NCI-H2227 (cell line): ENCODE measurements around the gene CDC42EP5.

Source experiments
- DNase-seq: peaks from one replicate; lab custom pipeline; 2025; ENCODE audit not compliant: unreplicated experiment; lab: John Stamatoyannopoulos, UW

The CDC42EP5 gene

GRCh38 chr19:54428323-54429175 lies 44.5 kb downstream of the CDC42EP5 start:
- no peak for DNase-seq

- no peak for DNase-seq
These were observed 45.5 kb downstream of the CDC42EP5 start for GRCh38 chr19:54427586-54427985.

- DNase-seq, result no peak
These were observed 46.7 kb downstream of the CDC42EP5 start for GRCh38 chr19:54426291-54426931.

DNA sequence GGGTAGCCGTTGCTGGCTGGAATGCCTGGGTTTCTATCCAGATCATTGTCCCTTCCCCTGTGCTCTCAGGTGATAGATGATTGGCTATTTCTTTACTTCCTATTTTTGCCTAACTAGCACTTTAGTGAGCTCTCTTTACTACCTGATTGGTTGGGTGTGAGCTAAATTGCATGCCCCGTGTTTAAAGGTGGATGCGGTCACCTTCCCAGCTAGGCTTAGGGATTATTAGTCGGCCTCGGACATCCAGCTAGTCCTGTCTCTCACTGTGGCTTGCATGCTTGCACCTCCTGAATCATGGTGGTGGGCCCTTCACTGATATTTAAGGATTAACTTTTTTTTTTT lies 47.7 kb downstream of the CDC42EP5 start:
- DNase-seq, result no peak

- DNase-seq, result no peak
These were observed 48.3 kb downstream of the CDC42EP5 start for GRCh38 chr19:54424660-54425381.

GRCh38 chr19:54424201-54424600 lies 48.9 kb downstream of the CDC42EP5 start:
- DNase-seq, result no peak

DNA sequence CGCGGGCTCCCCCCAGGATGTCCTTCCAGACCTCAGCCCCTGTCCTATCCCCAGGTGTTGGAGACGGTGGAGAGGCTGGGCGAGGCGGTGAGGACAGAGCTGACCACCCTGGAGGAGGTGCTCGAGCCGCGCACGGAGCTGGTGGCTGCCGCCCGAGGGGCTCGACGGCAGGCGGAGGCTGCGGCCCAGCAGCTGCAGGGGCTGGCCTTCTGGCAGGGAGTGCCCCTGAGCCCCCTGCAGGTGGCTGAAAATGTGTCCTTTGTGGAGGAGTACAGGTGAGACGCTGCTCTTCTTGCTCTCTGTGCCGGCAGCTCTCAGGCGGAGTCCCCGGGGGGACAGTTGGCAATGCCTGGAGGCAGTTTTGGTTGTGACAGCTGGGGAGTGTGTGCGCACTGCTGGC lies 51.0 kb downstream of the CDC42EP5 start:
- no peak for DNase-seq

DNA sequence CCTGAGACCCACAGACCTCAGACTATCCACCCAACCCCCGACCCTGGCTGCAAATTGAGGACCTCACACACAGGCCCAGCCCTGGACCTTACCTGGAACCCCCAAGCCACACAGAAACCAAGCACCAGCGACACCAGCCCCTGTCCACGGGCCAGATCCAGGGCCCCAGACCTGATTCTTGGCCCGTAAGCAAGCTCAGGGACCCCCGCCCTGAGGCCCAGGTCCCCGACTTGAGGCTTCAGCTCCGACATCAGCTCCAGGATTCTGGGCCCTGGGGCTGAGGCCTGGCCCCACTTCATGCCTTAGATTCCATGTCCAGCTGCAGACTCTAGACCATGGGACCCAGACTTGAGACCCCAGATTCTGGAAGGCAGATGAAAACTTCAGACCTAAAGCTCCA lies 51.6 kb downstream of the CDC42EP5 start:
- no peak for DNase-seq

DNA sequence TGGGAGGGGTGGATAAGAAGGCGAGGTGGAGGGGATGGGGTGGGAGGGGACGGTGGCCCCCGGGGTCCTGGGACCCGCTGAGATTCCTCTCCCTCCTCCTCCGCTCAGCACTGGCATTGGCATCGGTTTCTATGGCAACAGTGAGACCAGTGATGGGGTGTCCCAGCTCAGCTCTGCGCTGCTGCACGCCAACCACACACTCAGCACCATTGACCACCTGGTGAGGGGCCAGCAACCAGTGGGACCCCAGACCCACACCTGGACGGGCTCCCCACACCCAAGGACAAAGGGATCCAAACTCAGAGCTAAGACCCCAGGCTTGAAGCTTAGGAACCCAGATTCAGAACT lies 52.0 kb downstream of the CDC42EP5 start:
- no peak for DNase-seq

- peak; percentile 96 for DNase-seq
These were observed 52.5 kb downstream of the CDC42EP5 start for GRCh38 chr19:54420383-54421168.

DNA sequence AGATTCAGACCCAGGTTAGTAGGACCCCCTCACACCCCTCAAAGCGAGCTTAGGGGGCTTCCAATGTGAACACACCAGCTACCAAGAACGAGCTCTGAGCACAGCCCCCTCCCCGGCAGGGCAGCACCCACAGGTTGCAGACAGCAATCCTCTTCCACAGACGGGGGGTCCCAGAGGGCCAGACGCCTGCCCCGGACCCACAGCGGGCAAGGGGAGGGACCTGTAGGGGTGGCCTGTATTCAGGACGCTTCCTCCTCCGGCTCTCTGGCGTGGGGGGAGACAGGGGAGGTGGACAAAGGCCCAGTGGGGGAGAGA lies 53.1 kb downstream of the CDC42EP5 start:
- no peak for DNase-seq

- DNase-seq, result no peak
These were observed 53.9 kb downstream of the CDC42EP5 start for GRCh38 chr19:54418930-54419800.

- DNase-seq, result peak; percentile 69
These were observed 54.8 kb downstream of the CDC42EP5 start for GRCh38 chr19:54418030-54418929.

- no peak for DNase-seq
These were observed 56.2 kb downstream of the CDC42EP5 start for GRCh38 chr19:54416695-54417491.

- DNase-seq, result no peak
These were observed 57.0 kb downstream of the CDC42EP5 start for GRCh38 chr19:54415901-54416673.

DNA sequence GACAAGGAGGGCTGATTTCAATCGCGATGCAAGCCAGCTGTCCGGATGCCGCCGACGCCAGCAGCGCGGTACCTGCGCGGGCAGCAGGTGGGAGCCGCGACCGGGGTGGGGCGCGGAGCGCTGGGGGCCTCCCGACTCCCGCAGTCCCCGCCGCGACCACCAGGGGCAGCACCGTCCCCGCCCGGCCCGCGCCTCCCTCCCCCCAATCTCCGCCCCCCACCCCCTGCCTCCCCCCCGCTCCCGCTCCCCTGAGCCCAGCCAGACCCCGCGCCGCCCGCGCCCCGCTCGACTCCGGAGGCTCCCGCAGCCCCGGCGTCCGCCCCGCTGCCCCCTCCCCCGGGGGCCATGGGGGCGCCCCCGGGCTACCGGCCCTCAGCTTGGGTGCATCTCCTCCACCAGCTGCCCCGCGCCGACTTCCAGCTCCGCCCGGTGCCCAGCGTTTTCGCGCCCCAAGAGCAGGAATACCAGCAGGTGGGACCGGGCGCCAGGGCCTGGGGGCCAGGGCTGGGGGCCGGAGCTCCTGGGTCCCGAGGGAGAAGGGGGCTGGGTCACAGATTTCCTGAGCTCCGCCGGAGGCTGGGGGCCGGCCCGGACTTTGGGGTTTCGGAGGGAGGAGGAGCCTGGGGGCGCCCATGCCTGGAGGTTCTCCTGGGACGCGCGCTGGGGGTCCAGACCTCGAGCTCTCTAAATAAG lies 57.7 kb downstream of the CDC42EP5 start, which contains the start of gene TTYH1:
Gene TTYH1, plus strand, starts transcription at position 257 of the 693 bp plus-strand sequence. Its CDS starts 89 bp downstream, at position 346.
- DNase-seq, result peak; percentile 74
